Activated naive CD8-positive, alpha-beta T cell treated with anti-CD3 and anti-CD28 coated beads for 36 hours (primary cell): ENCODE data around the gene SLTM. TPM values are rescaled to one million over a fixed set of nuclear protein-coding genes. Genes with fewer than 3 reads are reported as not detected.
"Not testable (repeated sequence)": the region's sequence is repeated elsewhere in the genome, so short reads cannot be mapped to it uniquely, and the experiment has no call there.

Source experiments
- DNase-seq: peaks from one replicate; pipeline ENCODE4 v3.0.0; 2021
- H3K27ac Mint-ChIP-seq: one replicate; pipeline ENCODE4 v1.8.0; 2022; ENCODE audit warnings: mild to moderate bottlenecking, moderate library complexity, mixed read lengths
- H3K27me3 Mint-ChIP-seq: one replicate; pipeline ENCODE4 v1.8.0; 2022; ENCODE audit warnings: mild to moderate bottlenecking, mixed read lengths
- H3K36me3 Mint-ChIP-seq: one replicate; pipeline ENCODE4 v1.8.0; 2021; ENCODE audit warnings: mild to moderate bottlenecking, mixed read lengths
- H3K4me1 Mint-ChIP-seq: one replicate; pipeline ENCODE4 v1.8.0; 2021; ENCODE audit warnings: mixed read lengths
- H3K4me3 Mint-ChIP-seq: one replicate; pipeline ENCODE4 v1.8.0; 2022; ENCODE audit warnings: mild to moderate bottlenecking, moderate library complexity, mixed read lengths
- H3K9me3 Mint-ChIP-seq: one replicate; pipeline ENCODE4 v1.8.0; 2022; ENCODE audit warnings: mixed read lengths
- total RNA-seq, 2 experiments: library from RNA; stranded (reverse); gene quantifications; one replicate each; pipeline ENCODE4 v1.2.3, GENCODE V29; 2021

SLTM gene
- total RNA-seq, 2 experiments from 2014 or later = 93.1 to 103 TPM

DNA sequence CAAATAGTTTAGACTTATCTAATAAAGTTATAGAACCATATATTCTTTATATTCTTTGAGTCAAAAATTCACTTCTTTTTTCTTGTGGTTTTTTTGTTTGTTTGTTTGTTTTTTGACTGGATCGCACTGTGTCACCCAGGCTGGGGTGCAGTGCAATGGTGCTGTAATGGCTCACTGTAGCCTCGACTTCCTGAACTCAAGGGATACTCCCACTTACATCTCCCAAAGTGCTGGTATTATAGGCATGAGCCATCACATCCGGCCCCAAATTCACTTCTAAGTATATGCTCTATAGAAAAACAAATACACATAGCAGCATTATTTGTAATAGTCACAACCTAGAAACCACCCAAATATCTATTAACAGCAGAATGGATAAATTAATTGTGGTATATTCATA lies 13.7 kb upstream of the SLTM start:
- Mint-ChIP-seq H3K36me3 (no peaks in the 10 kb centered on the region), H3K27me3 (no peaks in the 10 kb centered on the region), H3K4me1 (no peaks in the 10 kb centered on the region), H3K4me3 (no peak overlapping the region), H3K9me3 (no peaks in the 10 kb centered on the region), H3K27ac (no peak overlapping the region)
- DNase-seq = no peak

DNA sequence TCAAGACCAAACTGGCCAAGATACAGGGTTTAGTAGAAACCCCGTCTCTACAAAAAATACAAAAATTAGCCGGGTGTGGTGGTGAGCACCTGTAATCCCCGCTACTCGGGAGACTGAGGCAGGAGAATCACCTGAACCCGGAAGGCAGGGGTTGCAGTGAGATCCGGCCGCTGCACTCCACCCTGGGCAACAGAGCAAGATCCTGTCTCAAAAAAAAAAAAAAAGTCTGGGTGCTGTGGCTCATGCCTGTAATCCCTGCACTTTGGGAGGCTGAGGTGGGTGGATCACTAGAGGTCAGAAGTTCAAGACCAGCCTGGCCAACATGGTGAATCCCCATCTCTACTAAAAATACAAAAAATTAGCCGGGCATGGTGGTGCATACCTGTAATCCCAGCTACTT lies 1.5 kb upstream of the SLTM start:
- H3K36me3 Mint-ChIP-seq = peaks cover 14% of the 10 kb centered on the region
- peaks cover 23% of the 10 kb centered on the region for H3K4me1 Mint-ChIP-seq
- H3K27ac Mint-ChIP-seq = peak overlapping the region; percentile 98
- H3K27me3 Mint-ChIP-seq, DNase-seq, H3K9me3 Mint-ChIP-seq: not testable (repeated sequence)
- peak overlapping the region; percentile 97 for H3K4me3 Mint-ChIP-seq

DNA sequence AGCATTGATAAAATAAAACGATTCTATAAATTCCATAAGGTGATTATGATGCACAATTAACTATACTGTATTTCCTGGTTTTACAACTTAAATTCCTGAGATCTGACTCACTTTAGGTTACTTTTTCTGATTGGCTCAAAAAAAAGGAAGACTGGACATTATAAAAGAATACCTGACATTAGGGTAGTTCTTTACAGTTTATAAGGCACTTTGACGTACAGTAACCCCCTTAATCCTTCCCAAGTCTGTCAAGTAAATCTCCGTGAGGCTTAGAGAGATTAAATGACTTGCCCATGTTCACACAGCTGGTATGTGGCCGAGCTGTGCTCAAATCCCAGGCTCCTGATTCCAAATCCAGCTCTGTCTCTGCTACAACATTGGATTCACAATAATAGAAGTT lies 1.0 kb upstream of the SLTM start:
- H3K4me3 Mint-ChIP-seq = peak overlapping the region; percentile 97
- H3K27ac Mint-ChIP-seq = peak overlapping the region; percentile 98
- H3K36me3 Mint-ChIP-seq = peaks cover 15% of the 10 kb centered on the region
- no peaks in the 10 kb centered on the region for H3K9me3 Mint-ChIP-seq
- H3K27me3 Mint-ChIP-seq = peaks cover 3% of the 10 kb centered on the region
- no peak for DNase-seq
- H3K4me1 Mint-ChIP-seq = peaks cover 23% of the 10 kb centered on the region

DNA sequence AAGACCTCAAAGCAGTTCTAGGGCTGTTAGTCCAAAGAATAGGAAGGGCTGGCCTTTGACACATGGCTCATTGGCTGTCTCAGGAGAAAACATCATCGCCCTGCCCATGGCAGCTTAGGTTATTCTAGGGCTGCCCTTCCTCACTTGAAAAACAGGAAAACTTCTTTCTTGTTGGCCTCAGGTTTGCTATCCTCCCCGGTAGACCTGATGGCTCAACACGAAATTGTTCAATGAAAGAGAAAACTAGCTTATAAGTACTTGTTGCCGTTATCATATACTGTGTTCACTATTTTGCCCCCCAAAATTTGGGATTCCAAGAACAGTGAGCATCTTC lies 602 bp upstream of the SLTM start:
- no peak for DNase-seq

DNA sequence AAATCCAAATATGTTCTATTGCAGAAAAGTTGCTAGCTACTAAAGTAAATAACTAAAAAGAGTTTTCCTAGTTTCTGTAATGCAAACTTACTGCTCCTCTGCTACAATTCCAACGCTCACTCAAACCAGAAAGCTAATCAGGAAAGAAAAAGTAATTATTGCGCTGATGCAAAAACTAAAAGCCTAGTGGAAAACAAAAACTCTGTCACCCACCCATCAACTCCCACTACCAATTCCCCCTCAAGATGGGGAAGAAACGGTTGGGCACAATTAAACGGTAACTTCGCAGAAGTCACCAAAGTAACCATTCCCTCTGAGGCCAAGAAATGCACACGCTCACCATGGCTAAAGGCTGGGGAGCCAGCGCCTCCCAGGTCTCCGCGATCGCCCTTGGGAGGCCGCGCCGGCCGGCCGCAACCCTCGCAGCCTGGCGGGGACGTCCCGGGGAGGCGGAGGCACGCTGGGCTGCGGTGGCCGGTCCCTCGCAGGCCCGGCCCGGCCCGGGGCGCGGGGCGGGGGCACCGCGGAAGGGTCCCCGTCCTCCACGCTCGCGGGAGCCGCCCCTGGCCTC lies 684 bp downstream of the SLTM start:
- Mint-ChIP-seq H3K27me3 (peaks cover 3% of the 10 kb centered on the region), H3K27ac (peak overlapping the region; percentile 93), H3K36me3 (peaks cover 15% of the 10 kb centered on the region), H3K4me1 (peaks cover 24% of the 10 kb centered on the region), H3K4me3 (peak overlapping the region; percentile 95), H3K9me3 (no peaks in the 10 kb centered on the region)
- no peak for DNase-seq

More for the DNA sequence above, 602 bp upstream of the SLTM start:
- peaks cover 23% of the 10 kb centered on the region for H3K4me1 Mint-ChIP-seq
- peak overlapping the region; percentile 98 for H3K27ac Mint-ChIP-seq
- H3K36me3 Mint-ChIP-seq = peaks cover 15% of the 10 kb centered on the region
- H3K27me3 Mint-ChIP-seq = peaks cover 3% of the 10 kb centered on the region
- peak overlapping the region; percentile 97 for H3K4me3 Mint-ChIP-seq
- H3K9me3 Mint-ChIP-seq = no peaks in the 10 kb centered on the region

DNA sequence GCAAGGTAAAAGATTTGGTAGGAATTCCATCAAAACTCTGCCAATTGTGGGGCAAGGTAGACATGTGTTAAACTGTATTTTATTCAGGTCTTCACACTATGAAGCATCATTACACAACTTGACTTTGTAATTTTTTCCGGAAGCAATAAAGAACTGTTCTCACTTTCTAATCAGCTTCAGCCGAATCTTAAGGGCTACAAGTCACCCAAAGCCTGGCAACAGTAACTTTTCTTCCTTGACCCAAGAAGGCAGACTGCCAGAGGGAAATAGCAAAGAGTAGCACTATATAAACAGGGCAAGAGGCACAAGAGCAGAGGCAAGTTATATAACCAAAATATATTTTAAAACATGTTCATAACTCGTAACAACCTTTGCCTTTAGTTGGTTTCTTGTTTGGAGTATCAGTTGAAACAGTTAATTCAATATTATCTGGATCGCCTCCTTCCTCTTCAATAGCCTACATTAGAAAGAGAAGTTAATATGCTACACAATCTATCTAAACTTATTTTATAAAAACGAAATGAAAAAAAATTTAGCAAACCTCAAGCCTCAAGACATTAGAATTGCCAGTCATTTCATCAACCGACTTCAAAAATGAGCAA lies 1.4 kb downstream of the SLTM start:
- peak overlapping the region; percentile 95 for H3K4me3 Mint-ChIP-seq
- H3K36me3 Mint-ChIP-seq = peaks cover 15% of the 10 kb centered on the region
- H3K27me3 Mint-ChIP-seq = peaks cover 3% of the 10 kb centered on the region
- H3K9me3 Mint-ChIP-seq = no peaks in the 10 kb centered on the region
- DNase-seq = peak; percentile 16
- peaks cover 26% of the 10 kb centered on the region for H3K4me1 Mint-ChIP-seq
- peak overlapping the region; percentile 93 for H3K27ac Mint-ChIP-seq

DNA sequence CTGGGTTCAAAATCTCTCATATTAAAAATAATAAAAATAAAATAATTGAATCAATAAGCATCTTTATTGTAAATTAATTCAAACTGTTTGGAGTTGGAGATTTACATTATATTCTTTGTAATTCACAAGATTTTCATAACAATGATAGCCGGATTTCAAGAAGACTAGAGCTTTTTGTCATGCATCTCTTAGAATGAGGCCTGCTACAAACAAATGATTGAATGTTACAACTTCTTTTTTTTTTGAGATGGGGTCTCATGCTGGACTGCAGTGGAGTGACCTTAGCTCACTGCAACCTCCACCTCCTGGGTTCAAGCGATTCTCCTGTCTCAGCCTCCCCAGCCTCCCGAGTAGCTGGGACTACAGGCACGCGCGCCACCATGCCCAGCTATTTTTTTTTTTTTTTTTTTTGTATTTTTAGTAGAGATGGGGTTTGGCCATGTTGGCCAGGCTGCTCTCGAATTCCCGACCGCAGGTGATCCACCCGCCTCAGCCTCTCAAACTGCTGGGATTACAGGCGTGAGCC lies 3.5 kb downstream of the SLTM start:
- Mint-ChIP-seq H3K27me3 (peaks cover 3% of the 10 kb centered on the region), H3K4me1 (peaks cover 35% of the 10 kb centered on the region), H3K27ac (no peak overlapping the region), H3K4me3 (no peak overlapping the region), H3K36me3 (peaks cover 26% of the 10 kb centered on the region), H3K9me3 (no peaks in the 10 kb centered on the region)
- DNase-seq = no peak

DNA sequence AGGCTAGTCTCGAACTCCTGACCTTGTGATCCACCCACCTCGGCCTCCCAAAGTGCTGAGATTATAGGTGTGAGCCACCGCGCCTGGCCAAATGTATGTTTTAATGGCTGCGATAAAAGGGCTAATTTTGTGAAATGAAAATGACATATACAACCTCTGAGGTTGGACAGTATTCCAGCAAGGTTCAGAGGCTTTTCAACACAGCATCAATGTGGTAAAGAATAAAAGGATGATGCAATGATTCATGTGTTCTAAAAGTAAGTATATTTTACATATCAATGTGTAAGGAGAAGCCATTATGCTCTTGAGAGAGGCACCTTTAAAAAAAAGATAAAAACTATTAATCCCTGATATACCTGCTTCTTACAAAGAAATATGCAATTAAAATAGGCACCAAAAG lies 6.7 kb downstream of the SLTM start:
- no peaks in the 10 kb centered on the region for H3K27me3 Mint-ChIP-seq
- DNase-seq = no peak
- H3K4me1 Mint-ChIP-seq = peaks cover 26% of the 10 kb centered on the region
- H3K36me3 Mint-ChIP-seq = peaks cover 24% of the 10 kb centered on the region
- peak overlapping the region; percentile 25 for H3K27ac Mint-ChIP-seq
- H3K9me3 Mint-ChIP-seq = no peaks in the 10 kb centered on the region
- H3K4me3 Mint-ChIP-seq = no peak overlapping the region

DNA sequence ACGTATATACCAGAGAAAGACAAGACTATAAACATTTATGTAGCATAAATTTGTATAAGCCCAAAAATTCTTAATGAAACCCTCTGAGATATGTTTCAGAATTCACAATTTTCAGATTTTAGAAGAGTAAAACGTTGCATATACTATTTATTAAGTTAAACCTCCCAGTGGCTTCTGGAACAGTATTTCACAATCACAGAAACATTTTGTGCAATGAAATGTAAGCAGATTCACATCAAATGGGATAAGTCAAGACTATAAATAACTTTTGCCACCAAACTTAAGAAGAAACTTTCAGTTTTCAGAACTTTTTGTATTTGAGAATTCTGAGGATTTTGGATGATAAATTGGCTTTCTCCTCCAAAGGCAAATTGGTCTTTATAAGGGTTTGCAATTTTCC lies 9.2 kb downstream of the SLTM start:
- no peak for DNase-seq
- peaks cover 20% of the 10 kb centered on the region for H3K36me3 Mint-ChIP-seq
- H3K9me3 Mint-ChIP-seq = no peaks in the 10 kb centered on the region
- peaks cover 19% of the 10 kb centered on the region for H3K4me1 Mint-ChIP-seq
- H3K4me3 Mint-ChIP-seq = no peak overlapping the region
- H3K27me3 Mint-ChIP-seq = no peaks in the 10 kb centered on the region
- H3K27ac Mint-ChIP-seq = no peak overlapping the region

DNA sequence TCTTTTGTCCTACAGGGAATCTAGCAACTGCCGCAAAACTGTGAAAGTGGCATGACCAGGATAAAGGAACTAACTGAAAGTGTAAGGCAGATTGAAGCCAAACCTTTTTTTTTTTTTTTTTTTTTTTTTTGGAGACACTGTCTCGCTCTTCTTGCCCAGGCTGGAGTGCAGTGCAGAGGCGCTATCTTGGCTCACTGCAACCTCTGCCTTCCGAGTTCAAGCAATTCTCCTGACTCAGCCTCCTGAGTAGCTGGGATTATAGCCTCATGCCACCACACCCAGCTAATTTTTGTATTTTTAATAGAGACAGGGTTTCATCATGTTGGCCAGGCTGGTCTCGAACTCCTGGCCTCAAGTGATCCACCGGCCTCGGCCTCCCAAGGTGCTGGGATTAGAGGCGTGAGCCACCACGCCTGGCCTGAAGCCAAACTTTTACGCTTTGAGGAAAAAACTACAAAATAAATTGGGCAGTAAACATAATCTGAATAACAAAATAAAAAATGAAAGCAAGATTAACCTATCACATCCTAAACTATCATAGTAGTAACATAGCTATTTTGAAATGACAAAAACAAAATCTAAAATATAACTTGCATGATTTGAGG lies 9.7 kb downstream of the SLTM start:
- H3K4me3 Mint-ChIP-seq = no peak overlapping the region
- H3K27ac Mint-ChIP-seq = no peak overlapping the region

DNA sequence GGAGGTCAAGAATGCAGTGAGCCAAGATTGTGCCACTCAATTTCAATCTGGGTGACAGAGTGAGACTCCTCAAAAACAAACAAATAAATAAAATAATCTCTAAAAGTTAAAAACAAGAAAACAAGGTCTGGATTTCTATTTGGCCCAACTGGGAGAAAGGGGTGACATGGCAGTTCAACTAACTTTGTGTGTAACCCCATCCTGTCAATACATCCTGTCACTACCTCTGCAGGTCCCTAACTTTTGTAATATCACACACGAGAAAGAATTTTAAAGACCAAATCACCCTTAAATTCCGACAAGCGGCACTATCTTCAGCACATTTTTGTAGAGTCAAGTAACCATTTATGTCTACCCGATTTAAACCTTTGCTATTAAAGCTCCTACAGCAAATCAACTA lies 10.2 kb downstream of the SLTM start:
- Mint-ChIP-seq H3K4me1 (peaks cover 19% of the 10 kb centered on the region), H3K9me3 (no peaks in the 10 kb centered on the region), H3K27me3 (no peaks in the 10 kb centered on the region), H3K27ac (no peak overlapping the region), H3K4me3 (no peak overlapping the region), H3K36me3 (peaks cover 20% of the 10 kb centered on the region)
- DNase-seq = no peak

More for the DNA sequence above, 9.7 kb downstream of the SLTM start:
- Mint-ChIP-seq H3K36me3 (peaks cover 20% of the 10 kb centered on the region), H3K4me1 (peaks cover 19% of the 10 kb centered on the region), H3K27me3 (no peaks in the 10 kb centered on the region), H3K9me3 (no peaks in the 10 kb centered on the region)
- DNase-seq = no peak

DNA sequence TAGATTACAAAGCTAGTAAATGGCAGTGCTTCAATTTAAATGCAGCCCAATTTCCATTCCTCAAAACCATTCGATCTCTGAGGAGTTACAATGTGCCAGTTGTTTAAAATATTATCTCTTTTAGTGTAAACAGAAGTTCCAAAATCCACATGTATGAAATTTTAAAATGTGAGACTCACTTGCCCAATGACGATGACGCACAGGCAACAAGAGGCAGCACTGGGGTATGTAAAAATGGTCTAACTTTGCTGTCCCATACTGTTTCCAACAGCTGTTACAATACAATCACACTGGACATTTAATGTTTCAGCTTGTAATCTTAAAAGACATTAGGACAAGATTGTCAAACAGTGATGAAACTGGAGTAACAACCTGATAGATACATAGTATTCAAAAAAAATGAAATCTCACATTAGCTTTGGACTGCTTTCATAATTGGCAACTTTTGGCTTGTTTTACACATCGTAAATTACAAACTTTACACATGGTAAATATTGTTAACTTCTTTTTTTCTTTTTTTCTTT lies 12.2 kb downstream of the SLTM start:
- no peaks in the 10 kb centered on the region for H3K9me3 Mint-ChIP-seq
- no peak for DNase-seq
- no peak overlapping the region for H3K4me3 Mint-ChIP-seq
- no peaks in the 10 kb centered on the region for H3K27me3 Mint-ChIP-seq
- no peak overlapping the region for H3K27ac Mint-ChIP-seq
- H3K4me1 Mint-ChIP-seq = peaks cover 15% of the 10 kb centered on the region
- H3K36me3 Mint-ChIP-seq = peaks cover 18% of the 10 kb centered on the region

DNA sequence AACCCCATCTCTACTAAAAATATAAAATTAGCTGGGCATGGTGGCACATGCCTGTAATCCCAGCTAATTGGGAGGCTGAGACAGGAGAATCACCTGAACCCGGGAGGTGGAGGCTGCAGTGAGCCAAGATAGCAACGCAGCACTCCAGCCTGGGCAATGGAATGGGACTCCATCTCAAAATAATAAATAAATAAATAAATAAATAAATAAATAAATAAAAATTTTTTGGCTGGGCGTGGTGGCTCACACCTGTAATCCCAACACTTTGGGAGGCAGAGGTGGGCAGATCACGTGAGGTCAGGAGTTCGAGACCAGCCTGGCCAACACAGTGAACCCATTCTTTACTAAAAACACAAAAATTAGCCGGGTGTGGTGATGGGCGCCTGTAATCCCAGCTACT lies 13.0 kb downstream of the SLTM start:
- not testable (repeated sequence) for H3K9me3 Mint-ChIP-seq, H3K27me3 Mint-ChIP-seq

DNA sequence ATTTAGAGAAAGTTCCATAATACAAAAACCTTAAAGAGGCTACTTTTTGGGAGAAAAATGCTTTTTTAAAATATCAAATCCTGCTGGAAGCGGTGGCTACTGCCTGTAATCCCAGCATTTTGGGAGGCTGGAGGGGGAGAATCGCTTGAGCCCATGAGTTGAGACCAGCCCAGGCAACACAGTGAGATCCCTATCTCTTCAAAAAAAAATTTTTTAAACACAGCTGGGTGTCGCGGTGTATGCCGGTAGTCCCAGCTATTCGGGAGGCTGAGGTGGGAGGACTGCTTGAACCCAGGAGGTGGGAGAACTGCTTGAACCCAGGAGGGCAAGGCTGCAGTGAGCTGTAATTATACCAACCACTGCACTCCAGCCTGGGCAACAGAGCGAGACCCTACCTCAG lies 14.2 kb downstream of the SLTM start:
- H3K36me3 Mint-ChIP-seq = peaks cover 22% of the 10 kb centered on the region
- H3K4me1 Mint-ChIP-seq = peaks cover 15% of the 10 kb centered on the region
- H3K9me3 Mint-ChIP-seq = no peaks in the 10 kb centered on the region
- no peak overlapping the region for H3K27ac Mint-ChIP-seq
- no peak for DNase-seq
- H3K4me3 Mint-ChIP-seq = no peak overlapping the region
- no peaks in the 10 kb centered on the region for H3K27me3 Mint-ChIP-seq

More for the DNA sequence above, 13.0 kb downstream of the SLTM start:
- peaks cover 16% of the 10 kb centered on the region for H3K36me3 Mint-ChIP-seq
- H3K4me3 Mint-ChIP-seq, H3K27ac Mint-ChIP-seq, DNase-seq: not testable (repeated sequence)
- peaks cover 11% of the 10 kb centered on the region for H3K4me1 Mint-ChIP-seq

DNA sequence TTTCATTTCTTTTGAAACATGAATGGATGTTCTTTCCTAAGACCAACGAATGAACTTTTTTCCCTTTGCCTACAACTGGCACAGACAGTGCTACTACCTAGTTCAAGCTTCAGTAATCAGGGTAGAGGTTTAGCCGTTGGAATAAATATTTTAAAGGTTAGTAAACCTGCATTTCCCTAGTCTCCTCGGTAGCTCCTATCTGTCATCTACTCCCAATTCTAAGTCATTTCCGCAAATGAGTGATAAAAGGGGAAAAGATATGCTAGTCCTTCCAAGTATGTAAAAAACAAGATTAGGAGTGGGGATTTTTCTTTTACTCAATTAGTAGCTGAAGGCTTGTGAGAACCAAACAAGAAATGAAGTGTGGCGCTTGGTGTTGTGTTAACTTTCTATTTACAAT lies 15.2 kb downstream of the SLTM start:
- Mint-ChIP-seq H3K4me1 (peaks cover 11% of the 10 kb centered on the region), H3K9me3 (no peaks in the 10 kb centered on the region)

More for the DNA sequence above, 15.2 kb downstream of the SLTM start:
- H3K27me3 Mint-ChIP-seq = no peaks in the 10 kb centered on the region
- no peak overlapping the region for H3K27ac Mint-ChIP-seq
- peaks cover 23% of the 10 kb centered on the region for H3K36me3 Mint-ChIP-seq
- DNase-seq = no peak
- no peak overlapping the region for H3K4me3 Mint-ChIP-seq
